Fibroblast of lung (primary cell): Measurements from ENCODE around the gene DDN. TPM values are rescaled to one million over a fixed set of nuclear protein-coding genes. Genes with fewer than 3 reads are reported as not detected.

Experiments
- DNase-seq, 2 donors: peaks; one replicate each; pipeline versions ENCODE4 v3.0.0 to v3.0.0-alpha.2; 2010; ENCODE audit warnings: low read depth in 2 of 2
- H2AFZ ChIP-seq: 2 replicates; pipeline ENCODE4 v1.5.1; 2012; ENCODE audit warnings: low read length, control low read depth, inconsistent platforms
- H3K27ac ChIP-seq: 2 replicates; pipeline ENCODE4 v1.5.1; 2011; ENCODE audit warnings: low read length, control low read depth; ENCODE audit not compliant: insufficient read depth
- H3K27me3 ChIP-seq: 2 replicates; pipeline ENCODE4 v1.5.1; 2011; ENCODE audit warnings: mild to moderate bottlenecking, low read length; ENCODE audit not compliant: control insufficient read depth, insufficient read depth
- H3K36me3 ChIP-seq: 2 replicates; pipeline ENCODE4 v1.5.1; 2011; ENCODE audit warnings: low read length; ENCODE audit not compliant: control insufficient read depth, insufficient read depth
- H3K4me1 ChIP-seq: 2 replicates; pipeline ENCODE4 v1.5.1; 2011; ENCODE audit warnings: low read length; ENCODE audit not compliant: control insufficient read depth, insufficient read depth; ENCODE audit errors: extremely low read depth
- H3K4me2 ChIP-seq: 2 replicates; pipeline ENCODE4 v1.5.1; 2011; ENCODE audit warnings: low read length, control low read depth; ENCODE audit not compliant: insufficient read depth; ENCODE audit errors: extremely low read depth
- H3K4me3 ChIP-seq, 4 experiments: fragments of 200-600 bp in 1 of 4; sonication (generic) in 1 of 4; replicated peaks in 1 of 4; 2 replicates each; pipeline ENCODE4 v1.5.1; 2011 to 2016; ENCODE audit warnings: low read length in 4 of 4, low read depth in 3 of 4, mild to moderate bottlenecking in 3 of 4, control low read depth in 2 of 4, inconsistent platforms in 1 of 4, mixed read lengths in 1 of 4; ENCODE audit not compliant: insufficient read depth in 1 of 4; ENCODE audit errors: control extremely low read depth in 1 of 4
- H3K79me2 ChIP-seq: 2 replicates; pipeline ENCODE4 v1.5.1; 2012; ENCODE audit warnings: mild to moderate bottlenecking, low read length, inconsistent platforms; ENCODE audit not compliant: control insufficient read depth, insufficient read depth
- H3K9ac ChIP-seq: 2 replicates; pipeline ENCODE4 v1.5.1; 2011; ENCODE audit warnings: mild to moderate bottlenecking, low read length, control low read depth; ENCODE audit not compliant: insufficient read depth
- H3K9me3 ChIP-seq: 2 replicates; pipeline ENCODE4 v1.5.1; 2012; ENCODE audit warnings: low read depth, low read length; ENCODE audit not compliant: control insufficient read depth, insufficient read depth
- H4K20me1 ChIP-seq: 2 replicates; pipeline ENCODE4 v1.5.1; 2011; ENCODE audit warnings: low read length; ENCODE audit not compliant: control insufficient read depth, insufficient read depth; ENCODE audit errors: extremely low read depth
- EZH2 ChIP-seq: IDR thresholded peaks from 2 replicates; pipeline ENCODE4 v1.5.1; 2012; ENCODE audit warnings: low read length, control low read depth, mild to moderate bottlenecking; ENCODE audit errors: missing control alignments
- polyA plus RNA-seq, 2 donors: library from polyadenylated mRNA; depleted of rRNA in 1 of 2; stranded (reverse) in 1 of 2; unstranded in 1 of 2; fragments of >200 nt; gene quantifications; 2 replicates each; pipeline ENCODE4 v1.2.1, GENCODE V29; 2011 to 2012; ENCODE audit warnings: missing spikeins in 1 of 2
- total RNA-seq: library from RNA; depleted of rRNA; stranded (reverse); fragments of >200 nt; gene quantifications from 2 replicates; pipeline ENCODE4 v1.2.1, GENCODE V29; 2014
- TF ChIP-seq, protein P1 (sequence below), 2 donors: IDR thresholded peaks in 1 of 2; conservative IDR thresholded peaks in 1 of 2; 1 replicate in 1 of 2; 2 replicates in 1 of 2; pipeline ENCODE4 v1.5.1; 2011 to 2012; ENCODE audit warnings: low read length in 2 of 2, control low read depth in 1 of 2, inconsistent platforms in 1 of 2, low read depth in 1 of 2, mild to moderate bottlenecking in 1 of 2

The DDN gene
- total and polyA plus RNA-seq, 2 donors (not counting 1 experiment from before 2014, with no cell fraction given), result under 0.01 to 0.09 TPM

DNA sequence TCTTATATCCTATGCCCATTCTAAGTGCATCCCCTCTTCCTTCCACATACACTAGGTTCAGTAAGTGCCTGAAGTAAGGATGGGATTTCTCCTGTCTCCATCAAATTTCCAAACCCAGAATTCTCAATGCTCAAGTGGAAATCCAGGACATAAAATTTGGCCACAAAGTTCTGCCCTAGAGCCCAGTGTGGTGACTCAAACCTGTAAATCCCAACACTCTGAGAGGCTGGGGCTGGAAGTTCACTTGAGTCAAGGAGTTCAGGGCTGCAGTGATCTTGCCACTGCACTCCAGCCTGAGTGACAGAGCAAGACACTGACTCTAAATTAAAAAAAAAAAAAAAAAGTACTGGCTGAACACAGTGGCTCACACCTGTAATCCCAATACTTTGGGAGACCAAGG is 37.4 kb downstream of the DDN start:
- no peaks in the 10 kb centered on the region for H4K20me1 ChIP-seq
- TF ChIP-seq EZH2, result no peak
- TF ChIP-seq, protein P1, sequence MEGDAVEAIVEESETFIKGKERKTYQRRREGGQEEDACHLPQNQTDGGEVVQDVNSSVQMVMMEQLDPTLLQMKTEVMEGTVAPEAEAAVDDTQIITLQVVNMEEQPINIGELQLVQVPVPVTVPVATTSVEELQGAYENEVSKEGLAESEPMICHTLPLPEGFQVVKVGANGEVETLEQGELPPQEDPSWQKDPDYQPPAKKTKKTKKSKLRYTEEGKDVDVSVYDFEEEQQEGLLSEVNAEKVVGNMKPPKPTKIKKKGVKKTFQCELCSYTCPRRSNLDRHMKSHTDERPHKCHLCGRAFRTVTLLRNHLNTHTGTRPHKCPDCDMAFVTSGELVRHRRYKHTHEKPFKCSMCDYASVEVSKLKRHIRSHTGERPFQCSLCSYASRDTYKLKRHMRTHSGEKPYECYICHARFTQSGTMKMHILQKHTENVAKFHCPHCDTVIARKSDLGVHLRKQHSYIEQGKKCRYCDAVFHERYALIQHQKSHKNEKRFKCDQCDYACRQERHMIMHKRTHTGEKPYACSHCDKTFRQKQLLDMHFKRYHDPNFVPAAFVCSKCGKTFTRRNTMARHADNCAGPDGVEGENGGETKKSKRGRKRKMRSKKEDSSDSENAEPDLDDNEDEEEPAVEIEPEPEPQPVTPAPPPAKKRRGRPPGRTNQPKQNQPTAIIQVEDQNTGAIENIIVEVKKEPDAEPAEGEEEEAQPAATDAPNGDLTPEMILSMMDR (conservative IDR thresholded peaks at IDR 0.05 in 1 of 2, IDR thresholded peaks at IDR 0.05 in 1 of 2; ENCODE audit: low read depth in 1 of 2, low read length in 2 of 2), result no peak
- DNase-seq, result no peak
- no peaks in the 10 kb centered on the region for H3K36me3 ChIP-seq
- no peak overlapping the region for H3K27ac ChIP-seq
- H3K4me3 ChIP-seq, result no peak overlapping the region
- no peaks in the 10 kb centered on the region for H3K9me3 ChIP-seq
- H3K9ac ChIP-seq, result no peak overlapping the region
- peaks cover 5% of the 10 kb centered on the region for H3K4me1 ChIP-seq
- H3K79me2 ChIP-seq, result peaks cover 5% of the 10 kb centered on the region
- H2AFZ ChIP-seq, result no peak overlapping the region
- no peak overlapping the region for H3K4me2 ChIP-seq
- H3K27me3 ChIP-seq, result peaks cover 23% of the 10 kb centered on the region

DNA sequence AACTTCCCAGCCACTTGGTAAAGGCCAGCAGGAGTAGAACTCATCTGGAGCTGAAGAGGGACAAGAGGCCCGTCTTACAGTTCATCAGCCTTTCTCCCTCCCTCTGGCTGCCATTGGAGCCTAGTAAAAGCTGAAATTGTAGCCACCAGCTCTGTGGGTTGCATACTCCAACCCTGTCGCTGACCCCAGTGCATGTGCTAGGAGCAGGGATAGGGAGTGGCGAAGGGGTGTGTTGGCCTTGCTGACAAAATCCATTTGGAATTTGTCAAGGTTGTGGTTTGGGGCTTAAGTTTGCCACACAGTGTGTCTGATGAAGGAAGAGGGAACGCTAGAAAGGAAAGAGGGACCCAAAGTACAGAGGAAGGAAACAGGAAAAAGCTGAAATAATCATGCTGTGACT is 37.8 kb downstream of the DDN start:
- Histone ChIP-seq H3K36me3 (no peaks in the 10 kb centered on the region), H3K9me3 (no peaks in the 10 kb centered on the region), H3K79me2 (peaks cover 8% of the 10 kb centered on the region), H3K4me3 (no peak overlapping the region), H4K20me1 (no peaks in the 10 kb centered on the region), H2AFZ (no peak overlapping the region), H3K9ac (no peak overlapping the region), H3K27ac (no peak overlapping the region), H3K27me3 (peaks cover 19% of the 10 kb centered on the region), H3K4me2 (no peak overlapping the region), H3K4me1 (peaks cover 5% of the 10 kb centered on the region)
- DNase-seq, result no peak
- no peak for TF ChIP-seq EZH2
- TF ChIP-seq, protein P1 (conservative IDR thresholded peaks at IDR 0.05 in 1 of 2, IDR thresholded peaks at IDR 0.05 in 1 of 2; ENCODE audit: low read depth in 1 of 2, low read length in 2 of 2), result no peak

DNA sequence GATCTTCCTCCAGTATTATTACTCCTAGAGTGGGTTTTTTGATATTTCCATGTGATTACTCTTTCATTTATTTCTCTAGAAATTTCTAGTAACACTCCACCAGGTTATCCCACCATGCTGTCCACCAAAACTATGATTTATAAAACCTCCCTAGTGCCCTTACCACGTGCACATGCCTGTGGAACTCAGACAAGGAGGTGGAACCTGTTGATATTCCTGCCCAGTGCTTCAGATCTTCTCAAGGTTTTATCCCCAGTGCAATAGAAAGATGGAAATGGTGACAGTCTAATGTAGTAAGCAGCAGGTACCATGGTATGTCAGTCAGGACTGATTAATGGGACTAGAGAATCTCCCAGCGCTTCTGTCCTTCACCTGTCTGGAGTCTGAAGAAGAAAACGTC is 38.3 kb downstream of the DDN start:
- no peak overlapping the region for H3K4me2 ChIP-seq
- peaks cover 14% of the 10 kb centered on the region for H3K27me3 ChIP-seq
- H2AFZ ChIP-seq, result no peak overlapping the region
- peaks cover 7% of the 10 kb centered on the region for H3K4me1 ChIP-seq
- no peak overlapping the region for H3K4me3 ChIP-seq
- no peaks in the 10 kb centered on the region for H4K20me1 ChIP-seq
- no peak for DNase-seq
- H3K9ac ChIP-seq, result no peak overlapping the region
- no peak for TF ChIP-seq EZH2
- TF ChIP-seq, protein P1 (conservative IDR thresholded peaks at IDR 0.05 in 1 of 2, IDR thresholded peaks at IDR 0.05 in 1 of 2; ENCODE audit: low read depth in 1 of 2, low read length in 2 of 2), result no peak
- no peaks in the 10 kb centered on the region for H3K9me3 ChIP-seq
- H3K36me3 ChIP-seq, result no peaks in the 10 kb centered on the region
- H3K79me2 ChIP-seq, result peaks cover 12% of the 10 kb centered on the region
- no peak overlapping the region for H3K27ac ChIP-seq
